Measurements from ENCODE around the gene ACY1.

DNA sequence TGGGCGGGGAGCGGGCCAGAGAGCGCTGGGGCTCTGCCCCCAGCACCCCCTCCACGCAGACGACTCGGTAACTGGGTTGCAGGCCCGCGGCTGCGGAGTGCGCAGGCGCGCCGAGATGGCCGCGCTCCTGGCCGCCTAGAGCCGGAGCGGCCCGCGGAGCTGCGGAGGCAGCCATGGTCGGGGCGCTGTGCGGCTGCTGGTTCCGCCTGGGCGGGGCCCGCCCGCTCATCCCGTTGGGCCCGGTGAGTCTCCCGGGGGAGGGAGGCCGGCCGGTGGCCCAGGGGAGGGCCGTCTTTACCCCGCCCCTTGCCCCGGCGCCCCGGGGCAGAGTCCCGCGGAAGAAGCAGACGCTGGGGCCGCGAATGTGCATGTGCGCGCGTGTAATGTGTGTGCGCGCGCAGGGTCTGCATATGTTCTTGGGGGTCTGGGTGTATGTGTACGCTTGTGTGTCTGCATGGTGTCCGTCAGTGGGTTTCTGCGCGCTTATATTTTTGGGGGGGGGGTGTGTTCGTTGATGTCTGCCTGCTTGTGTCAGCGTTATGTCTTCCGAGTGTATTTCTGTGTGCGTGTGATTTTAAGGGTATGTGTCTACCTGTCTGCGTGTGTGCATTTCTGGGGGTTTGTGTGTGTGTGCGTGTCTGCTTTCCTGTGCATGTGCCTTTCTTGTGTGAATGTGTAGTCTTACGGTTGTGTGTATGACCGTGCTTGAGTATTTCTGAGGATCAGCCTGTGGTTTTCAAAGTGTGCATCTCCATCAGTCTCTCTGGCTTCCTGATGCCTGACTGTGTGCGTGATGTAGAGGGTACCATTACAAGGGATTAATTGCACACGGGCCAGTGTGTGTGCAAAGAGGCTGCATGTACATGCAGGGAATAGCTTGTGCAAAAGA, 8.1 kb upstream of the ACY1 start, which contains the start of gene ABHD14A:
- TF ChIP-seq, protein P1, sequence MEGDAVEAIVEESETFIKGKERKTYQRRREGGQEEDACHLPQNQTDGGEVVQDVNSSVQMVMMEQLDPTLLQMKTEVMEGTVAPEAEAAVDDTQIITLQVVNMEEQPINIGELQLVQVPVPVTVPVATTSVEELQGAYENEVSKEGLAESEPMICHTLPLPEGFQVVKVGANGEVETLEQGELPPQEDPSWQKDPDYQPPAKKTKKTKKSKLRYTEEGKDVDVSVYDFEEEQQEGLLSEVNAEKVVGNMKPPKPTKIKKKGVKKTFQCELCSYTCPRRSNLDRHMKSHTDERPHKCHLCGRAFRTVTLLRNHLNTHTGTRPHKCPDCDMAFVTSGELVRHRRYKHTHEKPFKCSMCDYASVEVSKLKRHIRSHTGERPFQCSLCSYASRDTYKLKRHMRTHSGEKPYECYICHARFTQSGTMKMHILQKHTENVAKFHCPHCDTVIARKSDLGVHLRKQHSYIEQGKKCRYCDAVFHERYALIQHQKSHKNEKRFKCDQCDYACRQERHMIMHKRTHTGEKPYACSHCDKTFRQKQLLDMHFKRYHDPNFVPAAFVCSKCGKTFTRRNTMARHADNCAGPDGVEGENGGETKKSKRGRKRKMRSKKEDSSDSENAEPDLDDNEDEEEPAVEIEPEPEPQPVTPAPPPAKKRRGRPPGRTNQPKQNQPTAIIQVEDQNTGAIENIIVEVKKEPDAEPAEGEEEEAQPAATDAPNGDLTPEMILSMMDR (IDR thresholded peaks at IDR 0.05): no peak
- no peak for TF ChIP-seq POLR2AphosphoS5 (IDR thresholded peaks at IDR 0.05)

Data from suprapubic skin (tissue), 3 donors.